Endothelial cell (in vitro differentiated cells): ENCODE results near the gene NTN1. TPM values are rescaled to one million over a fixed set of nuclear protein-coding genes. Genes with fewer than 3 reads are reported as not detected.
A peak's percentile ranks its signal among the peaks of the same experiment; 100 is the strongest.

Experiments used
- DNase-seq: peaks from one replicate; pipeline ENCODE4 v3.0.0; 2021; ENCODE audit warnings: low spot score
- H3K27ac Mint-ChIP-seq: one replicate; pipeline ENCODE4 v1.8.0; 2021; ENCODE audit warnings: mixed read lengths, inconsistent platforms; ENCODE audit not compliant: unreplicated experiment
- H3K27me3 Mint-ChIP-seq: one replicate; pipeline ENCODE4 v1.8.0; 2021; ENCODE audit warnings: mild to moderate bottlenecking, moderate library complexity, mixed read lengths, inconsistent platforms; ENCODE audit not compliant: unreplicated experiment
- H3K36me3 Mint-ChIP-seq: one replicate; pipeline ENCODE4 v1.8.0; 2021; ENCODE audit warnings: mild to moderate bottlenecking, low read depth, mixed read lengths, inconsistent platforms; ENCODE audit not compliant: unreplicated experiment
- H3K4me1 Mint-ChIP-seq: one replicate; pipeline ENCODE4 v1.8.0; 2021; ENCODE audit warnings: mild to moderate bottlenecking, mixed read lengths, inconsistent platforms; ENCODE audit not compliant: unreplicated experiment
- H3K4me3 Mint-ChIP-seq: one replicate; pipeline ENCODE4 v1.8.0; 2021; ENCODE audit warnings: mild to moderate bottlenecking, mixed read lengths, inconsistent platforms; ENCODE audit not compliant: unreplicated experiment
- H3K9me3 Mint-ChIP-seq: one replicate; pipeline ENCODE4 v1.8.0; 2021; ENCODE audit warnings: mixed read lengths, inconsistent platforms; ENCODE audit not compliant: unreplicated experiment
- total RNA-seq: library from RNA; stranded (reverse); fragmentation: NEBNext Ultra II Directional; extraction: Animal tissue kit (Norgen Biotek cat#: 25700); gene quantifications from one replicate; pipeline ENCODE4 v1.2.1, GENCODE V29; 2021; ENCODE audit not compliant: unreplicated experiment
- TF ChIP-seq, protein P1 (sequence below): fragments of 200-600 bp; sonication (generic); IDR thresholded peaks from one replicate; pipeline ENCODE4 v1.5.0; 2021; ENCODE audit warnings: antibody characterized with exemption; ENCODE audit not compliant: unreplicated experiment

Gene NTN1
- total RNA-seq, 1 donor from 2014 or later = 6.6 TPM

GRCh38 chr17:9241371-9241712, 220.0 kb downstream of the NTN1 start:
- Mint-ChIP-seq H3K36me3 (no peaks in the 10 kb centered on the region), H3K4me1 (peaks cover 13% of the 10 kb centered on the region), H3K9me3 (no peaks in the 10 kb centered on the region), H3K4me3 (no peak overlapping the region), H3K27ac (peak overlapping the region; percentile 57), H3K27me3 (peaks cover 7% of the 10 kb centered on the region)
- no peak for DNase-seq
- TF ChIP-seq, protein P1, sequence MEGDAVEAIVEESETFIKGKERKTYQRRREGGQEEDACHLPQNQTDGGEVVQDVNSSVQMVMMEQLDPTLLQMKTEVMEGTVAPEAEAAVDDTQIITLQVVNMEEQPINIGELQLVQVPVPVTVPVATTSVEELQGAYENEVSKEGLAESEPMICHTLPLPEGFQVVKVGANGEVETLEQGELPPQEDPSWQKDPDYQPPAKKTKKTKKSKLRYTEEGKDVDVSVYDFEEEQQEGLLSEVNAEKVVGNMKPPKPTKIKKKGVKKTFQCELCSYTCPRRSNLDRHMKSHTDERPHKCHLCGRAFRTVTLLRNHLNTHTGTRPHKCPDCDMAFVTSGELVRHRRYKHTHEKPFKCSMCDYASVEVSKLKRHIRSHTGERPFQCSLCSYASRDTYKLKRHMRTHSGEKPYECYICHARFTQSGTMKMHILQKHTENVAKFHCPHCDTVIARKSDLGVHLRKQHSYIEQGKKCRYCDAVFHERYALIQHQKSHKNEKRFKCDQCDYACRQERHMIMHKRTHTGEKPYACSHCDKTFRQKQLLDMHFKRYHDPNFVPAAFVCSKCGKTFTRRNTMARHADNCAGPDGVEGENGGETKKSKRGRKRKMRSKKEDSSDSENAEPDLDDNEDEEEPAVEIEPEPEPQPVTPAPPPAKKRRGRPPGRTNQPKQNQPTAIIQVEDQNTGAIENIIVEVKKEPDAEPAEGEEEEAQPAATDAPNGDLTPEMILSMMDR = no peak

DNA sequence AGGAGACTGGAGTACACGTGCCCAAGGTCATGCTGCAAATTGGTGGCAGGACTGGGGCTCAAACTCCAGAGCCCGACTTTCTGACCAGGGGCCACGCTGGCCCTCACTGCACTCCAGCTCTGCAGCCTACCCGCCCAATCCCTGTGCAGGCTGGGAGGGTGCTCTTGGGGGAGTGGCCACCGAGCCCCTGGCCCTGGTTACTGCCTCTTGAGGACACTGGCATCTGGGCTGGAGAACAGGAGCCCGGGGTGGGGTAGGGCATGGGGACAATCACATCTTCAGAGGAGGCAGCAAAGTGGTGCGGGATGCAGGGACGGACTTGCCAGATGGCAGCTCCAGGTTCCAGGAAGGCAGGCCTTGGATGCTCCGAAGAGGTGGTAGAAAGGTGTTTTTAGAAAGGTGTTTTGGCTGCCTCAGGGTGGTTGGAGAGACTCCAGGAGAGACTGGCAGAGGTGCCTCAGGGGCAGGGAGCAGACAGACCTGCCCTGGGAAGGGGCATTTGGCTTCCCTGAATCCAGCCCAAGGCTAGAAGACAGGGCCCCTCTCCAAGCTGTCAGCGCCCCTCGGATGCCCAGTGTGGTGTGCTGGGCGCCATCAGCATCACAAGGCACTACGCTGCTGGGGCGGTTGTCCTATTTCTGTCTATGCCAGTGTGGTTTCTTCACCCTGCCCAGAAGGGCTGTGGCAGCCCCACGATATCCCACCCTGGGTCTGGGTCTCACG, 220.6 kb downstream of the NTN1 start:
- Mint-ChIP-seq H3K27ac (peak overlapping the region; percentile 57), H3K9me3 (no peaks in the 10 kb centered on the region), H3K27me3 (peaks cover 8% of the 10 kb centered on the region), H3K36me3 (no peaks in the 10 kb centered on the region), H3K4me1 (peaks cover 13% of the 10 kb centered on the region), H3K4me3 (no peak overlapping the region)
- TF ChIP-seq, protein P1 = no peak
- DNase-seq = no peak

GRCh38 chr17:9242497-9242881, 221.2 kb downstream of the NTN1 start:
- TF ChIP-seq, protein P1 = no peak
- DNase-seq = no peak
- H3K27me3 Mint-ChIP-seq = peaks cover 8% of the 10 kb centered on the region
- H3K4me3 Mint-ChIP-seq = no peak overlapping the region
- H3K4me1 Mint-ChIP-seq = peaks cover 13% of the 10 kb centered on the region
- no peak overlapping the region for H3K27ac Mint-ChIP-seq
- no peaks in the 10 kb centered on the region for H3K9me3 Mint-ChIP-seq
- H3K36me3 Mint-ChIP-seq = no peaks in the 10 kb centered on the region

- Mint-ChIP-seq H3K27ac (no peak overlapping the region), H3K9me3 (no peaks in the 10 kb centered on the region), H3K4me1 (peaks cover 13% of the 10 kb centered on the region)
Observed at GRCh38 chr17:9242983-9243382, 221.7 kb downstream of the NTN1 start.

More at GRCh38 chr17:9242983-9243382, 221.7 kb downstream of the NTN1 start:
- TF ChIP-seq, protein P1 = no peak
- no peaks in the 10 kb centered on the region for H3K36me3 Mint-ChIP-seq
- peaks cover 10% of the 10 kb centered on the region for H3K27me3 Mint-ChIP-seq
- H3K4me3 Mint-ChIP-seq = no peak overlapping the region
- no peak for DNase-seq
